ENCODE measurements around the gene RPTOR. TPM values are rescaled to one million over a fixed set of nuclear protein-coding genes. Genes with fewer than 3 reads are reported as not detected.
"Not testable (repeated sequence)": the region's sequence is repeated elsewhere in the genome, so short reads cannot be mapped to it uniquely, and the experiment has no call there.

RPTOR gene
- total RNA-seq, 2 experiments from 2014 or later: 45.3 to 49.1 TPM

GRCh38 chr17:80763293-80763867, 218.7 kb downstream of the RPTOR start:
- CTCF ChIA-PET: interaction anchor here (1.0 to 1.7 kb wide), 8 partner anchors 10 to 188 kb away, joined by 3 to 13 read pairs (median 4); no protein-coding TSS in a partner anchor
- DNase-seq (peak; percentile 44), ATAC-seq (no peak)
- Mint-ChIP-seq H3K27ac (peak overlapping the region; percentile 99), H3K9me3 (no peaks in the 10 kb centered on the region), H3K4me1 (ENCODE audit: low read depth) (peaks cover 70% of the 10 kb centered on the region), H3K27me3 (no peaks in the 10 kb centered on the region), H3K36me3 (ENCODE audit: low read depth) (peaks cover 32% of the 10 kb centered on the region), H3K4me3 (peak overlapping the region; percentile 57)
- intact Hi-C loops (cut with micrococcal nuclease): loop anchor here (5.0 kb wide), 1 partner anchor 94 kb away; no protein-coding TSS in a partner anchor
- POLR2A ChIA-PET: interaction anchor here (0.9 to 2.6 kb wide), 7 partner anchors 11 to 125 kb away, joined by 3 to 15 read pairs (median 4); no protein-coding TSS in a partner anchor
- no peak for TF ChIP-seq CTCF (IDR thresholded peaks at IDR 0.05)

GRCh38 chr17:80764627-80765145, 220.0 kb downstream of the RPTOR start:
- intact Hi-C loops (cut with micrococcal nuclease): loop anchor here (5.0 kb wide), 1 partner anchor 93 kb away; no protein-coding TSS in a partner anchor
- Mint-ChIP-seq H3K36me3 (ENCODE audit: low read depth) (peaks cover 29% of the 10 kb centered on the region), H3K4me1 (ENCODE audit: low read depth) (peaks cover 61% of the 10 kb centered on the region), H3K27ac (peak overlapping the region; percentile 69), H3K4me3 (peak overlapping the region; percentile 41)
- not testable (repeated sequence) for ATAC-seq, H3K9me3 Mint-ChIP-seq, DNase-seq, H3K27me3 Mint-ChIP-seq
- ChIA-PET POLR2A (interaction anchor here (2.0 kb wide), 1 partner anchor 10 kb away, joined by 7 read pairs; no protein-coding TSS in a partner anchor), CTCF (interaction anchor here (1.1 kb wide), 1 partner anchor 10 kb away, joined by 3 read pairs; no protein-coding TSS in a partner anchor)

DNA sequence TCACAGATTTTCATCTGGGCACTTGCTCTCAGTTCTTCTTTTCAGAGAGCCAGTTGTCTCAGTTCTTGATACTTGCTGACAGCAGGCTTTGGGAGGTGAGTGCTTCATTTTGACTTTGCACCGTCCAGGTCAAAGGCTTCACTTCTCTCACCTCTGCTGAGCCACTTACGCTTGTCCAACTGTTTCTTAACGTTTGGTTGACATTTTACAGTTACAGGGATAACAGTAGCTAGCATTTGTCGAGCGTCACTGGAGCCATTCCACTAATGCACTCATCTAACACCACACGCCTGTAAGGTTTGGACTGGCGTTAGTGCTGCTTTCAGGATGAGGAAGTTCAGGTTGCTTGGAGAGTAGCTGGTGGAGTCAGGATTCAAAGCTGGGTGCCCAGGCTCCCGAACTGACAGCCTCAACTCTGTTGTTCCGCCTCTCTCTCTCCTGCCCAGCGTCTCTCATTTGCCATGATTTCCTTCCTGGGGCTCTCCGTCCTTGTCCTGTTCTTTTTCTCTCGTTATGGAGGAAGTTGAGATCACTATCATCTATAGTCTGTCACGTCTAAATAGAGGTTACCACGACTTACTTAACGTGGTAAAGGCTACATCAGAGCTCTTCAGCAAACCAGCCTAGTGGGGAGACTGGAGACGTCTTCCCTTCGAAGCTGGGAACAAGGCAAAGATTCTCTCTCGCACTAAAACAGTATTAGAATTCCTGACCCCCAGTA, 220.8 kb downstream of the RPTOR start:
- Mint-ChIP-seq H3K36me3 (ENCODE audit: low read depth) (peaks cover 26% of the 10 kb centered on the region), H3K9me3 (no peaks in the 10 kb centered on the region), H3K27me3 (no peaks in the 10 kb centered on the region), H3K27ac (peak overlapping the region; percentile 69), H3K4me3 (peak overlapping the region; percentile 41), H3K4me1 (ENCODE audit: low read depth) (peaks cover 56% of the 10 kb centered on the region)
- ChIA-PET CTCF (interaction anchor here (1.1 kb wide), 1 partner anchor 9 kb away, joined by 3 read pairs; no protein-coding TSS in a partner anchor), POLR2A (interaction anchor here (2.0 kb wide), 1 partner anchor 9 kb away, joined by 7 read pairs; no protein-coding TSS in a partner anchor)
- intact Hi-C loops (cut with micrococcal nuclease): no loop called here
- ATAC-seq: no peak
- DNase-seq: no peak
- no peak for TF ChIP-seq CTCF (IDR thresholded peaks at IDR 0.05)

GRCh38 chr17:80766290-80766855, 221.7 kb downstream of the RPTOR start:
- Mint-ChIP-seq H3K9me3 (no peaks in the 10 kb centered on the region), H3K4me3 (no peak overlapping the region), H3K27me3 (no peaks in the 10 kb centered on the region), H3K4me1 (ENCODE audit: low read depth) (peaks cover 53% of the 10 kb centered on the region), H3K36me3 (ENCODE audit: low read depth) (peaks cover 26% of the 10 kb centered on the region), H3K27ac (peak overlapping the region; percentile 69)
- DNase-seq (no peak), ATAC-seq (no peak)
- intact Hi-C loops (cut with micrococcal nuclease): no loop called here
- ChIA-PET POLR2A (interaction anchor here (1.0 to 2.0 kb wide), 2 partner anchors 8 to 42 kb away, joined by 3 to 7 read pairs; no protein-coding TSS in a partner anchor), CTCF (no interaction called here)
- TF ChIP-seq CTCF (IDR thresholded peaks at IDR 0.05): no peak

DNA sequence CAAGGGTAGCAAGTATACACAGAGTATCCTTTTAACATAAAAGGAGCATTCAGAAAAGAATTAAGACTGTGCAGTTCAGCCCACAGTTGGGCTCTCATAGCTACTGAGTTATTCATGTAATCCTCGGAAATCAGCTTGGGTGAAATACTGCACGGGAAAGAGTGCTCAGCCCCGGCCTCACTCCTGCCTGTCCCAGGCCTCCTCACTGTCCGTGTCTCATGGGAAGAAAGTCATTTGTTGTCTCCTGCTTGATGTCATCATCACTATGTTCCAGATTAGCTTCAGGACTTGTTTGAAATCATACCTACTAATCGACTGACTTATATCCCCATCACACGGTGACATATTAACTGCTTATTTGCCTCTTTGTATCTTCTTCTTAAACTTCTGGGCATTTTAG, 223.8 kb downstream of the RPTOR start:
- H3K4me3 Mint-ChIP-seq: no peak overlapping the region
- CTCF ChIA-PET: no interaction called here

More for the DNA sequence above, 223.8 kb downstream of the RPTOR start:
- intact Hi-C loops (cut with micrococcal nuclease): no loop called here
- H3K4me1 Mint-ChIP-seq (ENCODE audit: low read depth): peaks cover 49% of the 10 kb centered on the region
- H3K27me3 Mint-ChIP-seq: no peaks in the 10 kb centered on the region
- no peaks in the 10 kb centered on the region for H3K9me3 Mint-ChIP-seq
- no peak for TF ChIP-seq CTCF (IDR thresholded peaks at IDR 0.05)
- ATAC-seq (no peak), DNase-seq (no peak)
- no peak overlapping the region for H3K27ac Mint-ChIP-seq
- H3K36me3 Mint-ChIP-seq (ENCODE audit: low read depth): peaks cover 18% of the 10 kb centered on the region
- POLR2A ChIA-PET: interaction anchor here (0.8 to 1.2 kb wide), 2 partner anchors 12 to 21 kb away, joined by 3 read pairs; no protein-coding TSS in a partner anchor

All from activated CD8-positive, alpha-beta T cell treated with anti-CD3 and anti-CD28 coated beads for 36 hours (primary cell).